Stimulated activated CD8-positive, alpha-beta memory T cell treated with anti-CD3 and anti-CD28 coated beads, Interleukin-12 subunit alpha, Interleukin-12 subunit beta, amount 100 ng/mL, for 24 hours (primary cell): ENCODE data around the gene H6PD.

ENCODE experiments used
- DNase-seq: peaks from one replicate; pipeline ENCODE4 v3.0.0-alpha.2; 2020; ENCODE audit errors: extremely low read depth

H6PD gene

GRCh38 chr1:9240914-9241820, 6.6 kb downstream of the H6PD start:
- no peak for DNase-seq

- no peak for DNase-seq
These were observed 7.3 kb downstream of the H6PD start for GRCh38 chr1:9241891-9242290.

GRCh38 chr1:9242338-9242969, 7.9 kb downstream of the H6PD start:
- no peak for DNase-seq

- no peak for DNase-seq
These were observed 8.6 kb downstream of the H6PD start for GRCh38 chr1:9243066-9243739.

GRCh38 chr1:9244501-9245229, 10.1 kb downstream of the H6PD start:
- DNase-seq: no peak

GRCh38 chr1:9245230-9245619, 10.7 kb downstream of the H6PD start:
- no peak for DNase-seq

- no peak for DNase-seq
These were observed 11.1 kb downstream of the H6PD start for GRCh38 chr1:9245661-9246060.

- no peak for DNase-seq
These were observed 11.6 kb downstream of the H6PD start for GRCh38 chr1:9246215-9246614.

GRCh38 chr1:9246841-9247785, 12.5 kb downstream of the H6PD start:
- no peak for DNase-seq

- DNase-seq: no peak
These were observed 13.3 kb downstream of the H6PD start for GRCh38 chr1:9247894-9248293.

- DNase-seq: no peak
These were observed 14.0 kb downstream of the H6PD start for GRCh38 chr1:9248341-9249262.

GRCh38 chr1:9249263-9249533, 14.6 kb downstream of the H6PD start:
- no peak for DNase-seq

- no peak for DNase-seq
These were observed 15.2 kb downstream of the H6PD start for GRCh38 chr1:9249534-9250410.

GRCh38 chr1:9250411-9251381, 16.1 kb downstream of the H6PD start:
- no peak for DNase-seq

- DNase-seq: no peak
These were observed 16.9 kb downstream of the H6PD start for GRCh38 chr1:9251501-9251900.

- no peak for DNase-seq
These were observed 18.4 kb downstream of the H6PD start for GRCh38 chr1:9253004-9253403.

GRCh38 chr1:9253453-9254105, 19.0 kb downstream of the H6PD start:
- DNase-seq: no peak
